ENCODE results near the gene KLHL33.

The KLHL33 gene

DNA sequence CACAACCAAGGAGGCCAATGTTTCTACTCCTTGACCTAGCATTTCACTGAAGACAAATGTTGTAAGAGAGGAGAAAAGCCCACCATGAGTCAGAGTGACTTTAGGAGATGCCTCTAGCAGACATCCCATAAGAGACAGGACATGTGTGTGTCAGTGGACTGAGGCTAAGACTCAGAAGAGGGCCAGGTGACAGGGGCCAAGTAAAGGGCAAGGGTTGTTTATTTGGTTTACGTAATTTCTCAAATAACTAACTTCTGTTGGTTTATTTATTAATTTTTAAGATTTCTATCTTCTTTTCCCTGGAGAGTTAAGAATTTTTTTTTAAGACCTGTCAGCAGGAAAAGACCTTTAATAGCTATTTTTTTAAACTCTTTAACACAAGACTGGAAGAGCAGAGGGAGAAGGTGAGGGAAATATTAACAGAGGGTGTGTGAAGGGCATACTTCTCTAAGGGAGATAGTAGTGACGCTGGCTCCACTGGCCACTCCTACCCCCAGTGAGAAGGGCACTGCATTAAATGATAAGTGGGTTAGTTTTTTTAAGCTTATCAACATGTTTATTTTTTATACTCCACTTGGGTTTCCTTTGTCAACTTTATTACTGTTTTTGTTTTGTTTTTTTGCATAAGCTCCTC, 36.7 kb upstream of the KLHL33 start:
- TF ChIP-seq, protein P1, sequence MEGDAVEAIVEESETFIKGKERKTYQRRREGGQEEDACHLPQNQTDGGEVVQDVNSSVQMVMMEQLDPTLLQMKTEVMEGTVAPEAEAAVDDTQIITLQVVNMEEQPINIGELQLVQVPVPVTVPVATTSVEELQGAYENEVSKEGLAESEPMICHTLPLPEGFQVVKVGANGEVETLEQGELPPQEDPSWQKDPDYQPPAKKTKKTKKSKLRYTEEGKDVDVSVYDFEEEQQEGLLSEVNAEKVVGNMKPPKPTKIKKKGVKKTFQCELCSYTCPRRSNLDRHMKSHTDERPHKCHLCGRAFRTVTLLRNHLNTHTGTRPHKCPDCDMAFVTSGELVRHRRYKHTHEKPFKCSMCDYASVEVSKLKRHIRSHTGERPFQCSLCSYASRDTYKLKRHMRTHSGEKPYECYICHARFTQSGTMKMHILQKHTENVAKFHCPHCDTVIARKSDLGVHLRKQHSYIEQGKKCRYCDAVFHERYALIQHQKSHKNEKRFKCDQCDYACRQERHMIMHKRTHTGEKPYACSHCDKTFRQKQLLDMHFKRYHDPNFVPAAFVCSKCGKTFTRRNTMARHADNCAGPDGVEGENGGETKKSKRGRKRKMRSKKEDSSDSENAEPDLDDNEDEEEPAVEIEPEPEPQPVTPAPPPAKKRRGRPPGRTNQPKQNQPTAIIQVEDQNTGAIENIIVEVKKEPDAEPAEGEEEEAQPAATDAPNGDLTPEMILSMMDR (IDR thresholded peaks at IDR 0.05; ENCODE audit: low read depth, low read length) = no peak
- in situ Hi-C loops (cut with HindIII; ENCODE audit: low sequenced_read_pairs) = no loop called here

DNA sequence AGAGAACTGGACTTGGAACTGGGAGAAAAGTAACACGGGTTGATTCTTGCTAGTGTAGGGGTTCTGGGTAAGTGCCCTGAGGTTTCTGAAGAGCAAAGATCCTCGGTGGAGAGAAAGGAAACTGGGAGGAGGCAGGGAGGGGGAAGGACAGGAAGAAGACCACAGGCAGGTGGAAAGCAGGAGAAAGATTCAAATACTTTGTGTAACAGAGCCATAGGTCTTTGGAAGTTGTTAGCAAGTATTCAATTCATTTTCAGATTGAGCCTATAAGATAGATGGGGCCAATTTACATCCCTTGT, 34.6 kb upstream of the KLHL33 start:
- no peak for DNase-seq (ENCODE audit: low read depth, low spot score)
- H3K4me3 ChIP-seq (ENCODE audit: low read depth, low read length) = peak overlapping the region; percentile 75
- TF ChIP-seq, protein P1 (IDR thresholded peaks at IDR 0.05; ENCODE audit: low read depth, low read length) = no peak
- in situ Hi-C loops (cut with HindIII; ENCODE audit: low sequenced_read_pairs) = no loop called here

More for the DNA sequence above, 36.7 kb upstream of the KLHL33 start:
- no peak for DNase-seq (ENCODE audit: low read depth, low spot score)
- no peak overlapping the region for H3K4me3 ChIP-seq (ENCODE audit: low read depth, low read length)

DNA sequence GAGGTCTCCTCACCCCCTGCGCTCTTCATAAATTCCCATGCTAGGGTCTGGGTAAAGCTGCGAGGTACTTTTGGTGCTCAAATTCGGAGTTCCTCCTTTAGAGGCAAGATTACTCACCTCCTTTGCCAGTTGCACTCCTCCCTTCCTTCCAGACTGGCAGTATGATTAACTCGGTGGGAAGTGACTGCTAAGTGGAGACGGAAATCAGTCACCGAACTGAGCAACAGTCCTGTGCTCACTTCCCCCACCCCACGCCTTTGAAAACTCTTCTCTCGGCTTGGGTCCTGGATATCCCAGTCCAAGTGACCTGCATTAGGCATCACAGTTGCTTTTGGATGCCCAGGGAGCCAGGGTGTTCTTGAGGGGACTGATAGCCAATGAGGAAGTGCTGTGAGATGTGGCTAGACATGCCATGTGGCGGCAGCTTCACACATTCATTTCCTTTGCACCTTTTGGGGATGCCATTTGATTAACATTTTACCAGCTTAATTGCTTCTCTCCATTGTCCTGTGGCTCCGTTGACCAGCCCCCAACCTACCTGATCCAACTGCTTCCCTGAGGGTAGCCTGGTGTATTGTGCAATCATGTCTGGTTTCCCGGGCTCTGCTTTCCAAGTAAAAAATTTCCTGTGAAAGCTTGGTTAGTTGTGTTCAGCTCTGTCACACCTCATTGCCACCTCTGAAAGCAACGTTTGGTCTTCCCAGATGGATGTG, 34.1 kb upstream of the KLHL33 start:
- TF ChIP-seq, protein P1 (IDR thresholded peaks at IDR 0.05; ENCODE audit: low read depth, low read length) = no peak
- H3K4me3 ChIP-seq (ENCODE audit: low read depth, low read length) = peak overlapping the region; percentile 75
- DNase-seq (ENCODE audit: low read depth, low spot score) = peak; percentile 28
- in situ Hi-C loops (cut with HindIII; ENCODE audit: low sequenced_read_pairs) = no loop called here

DNA sequence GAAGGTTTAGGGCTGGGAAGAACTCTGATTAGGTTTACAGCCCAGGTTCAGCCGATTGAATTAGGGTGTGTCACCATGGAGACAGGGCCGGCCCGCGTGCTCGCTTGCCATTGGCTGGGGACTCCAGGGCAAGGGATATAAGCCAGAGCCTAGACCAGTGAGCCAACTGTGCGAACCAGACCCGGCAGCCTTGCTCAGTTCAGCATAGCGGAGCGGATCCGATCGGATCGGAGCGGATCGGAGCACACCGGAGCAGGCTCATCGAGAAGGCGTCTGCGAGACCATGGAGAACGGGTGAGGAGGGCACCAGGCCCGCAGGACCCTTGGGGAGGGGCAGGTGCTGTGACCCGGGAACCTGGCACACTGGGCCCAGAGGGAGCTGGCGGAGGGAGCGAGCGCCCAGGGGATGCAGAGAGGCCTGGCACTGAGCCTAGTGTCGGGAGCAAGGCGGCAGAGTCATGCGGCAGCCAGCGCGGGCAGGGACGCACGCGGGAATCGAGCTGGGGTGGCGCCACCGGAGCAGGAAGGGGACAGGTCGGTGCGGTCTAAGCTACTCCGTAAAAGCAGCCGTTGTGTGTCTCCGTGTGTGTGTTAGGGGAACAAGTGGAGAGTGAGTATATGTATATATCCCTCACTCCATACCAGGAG, 33.4 kb upstream of the KLHL33 start, which contains the start of gene PNP:
TSS of gene PNP (plus strand) at position 165 of the 648 bp plus-strand sequence. CDS start at position 284, 119 bp downstream.
- peak within 1 kb of the TSS; percentile 75 for H3K4me3 ChIP-seq (ENCODE audit: low read depth, low read length)
- DNase-seq (ENCODE audit: low read depth, low spot score) = peak; percentile 82
- in situ Hi-C loops (cut with HindIII; ENCODE audit: low sequenced_read_pairs) = no loop called here
- TF ChIP-seq, protein P1 (IDR thresholded peaks at IDR 0.05; ENCODE audit: low read depth, low read length) = no peak

DNA sequence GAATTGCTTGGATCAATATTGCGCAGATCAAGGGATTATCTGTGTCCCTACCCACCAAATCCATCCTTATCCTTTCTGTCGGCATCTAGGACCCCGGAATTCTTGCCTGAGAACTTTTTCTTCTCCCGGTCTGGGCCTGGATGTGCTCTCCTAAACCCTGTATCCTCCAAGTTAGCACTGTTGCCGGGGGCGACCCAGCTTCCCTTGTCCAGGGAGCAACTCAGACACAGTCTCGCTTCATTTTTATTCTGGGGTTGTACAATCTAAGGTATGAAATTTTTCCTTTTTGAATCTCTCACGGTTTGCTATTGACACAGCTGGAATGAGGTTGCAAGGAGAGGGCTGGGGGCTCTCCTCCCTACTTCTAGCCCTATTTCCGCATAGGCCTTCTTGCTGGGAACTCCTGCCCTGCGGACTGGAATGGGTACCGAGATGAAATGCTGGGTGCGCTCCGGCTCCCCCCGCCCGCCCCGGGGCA, 32.8 kb upstream of the KLHL33 start:
- H3K4me3 ChIP-seq (ENCODE audit: low read depth, low read length) = peak overlapping the region; percentile 75
- in situ Hi-C loops (cut with HindIII; ENCODE audit: low sequenced_read_pairs) = no loop called here
- DNase-seq (ENCODE audit: low read depth, low spot score) = no peak
- TF ChIP-seq, protein P1 (IDR thresholded peaks at IDR 0.05; ENCODE audit: low read depth, low read length) = no peak

DNA sequence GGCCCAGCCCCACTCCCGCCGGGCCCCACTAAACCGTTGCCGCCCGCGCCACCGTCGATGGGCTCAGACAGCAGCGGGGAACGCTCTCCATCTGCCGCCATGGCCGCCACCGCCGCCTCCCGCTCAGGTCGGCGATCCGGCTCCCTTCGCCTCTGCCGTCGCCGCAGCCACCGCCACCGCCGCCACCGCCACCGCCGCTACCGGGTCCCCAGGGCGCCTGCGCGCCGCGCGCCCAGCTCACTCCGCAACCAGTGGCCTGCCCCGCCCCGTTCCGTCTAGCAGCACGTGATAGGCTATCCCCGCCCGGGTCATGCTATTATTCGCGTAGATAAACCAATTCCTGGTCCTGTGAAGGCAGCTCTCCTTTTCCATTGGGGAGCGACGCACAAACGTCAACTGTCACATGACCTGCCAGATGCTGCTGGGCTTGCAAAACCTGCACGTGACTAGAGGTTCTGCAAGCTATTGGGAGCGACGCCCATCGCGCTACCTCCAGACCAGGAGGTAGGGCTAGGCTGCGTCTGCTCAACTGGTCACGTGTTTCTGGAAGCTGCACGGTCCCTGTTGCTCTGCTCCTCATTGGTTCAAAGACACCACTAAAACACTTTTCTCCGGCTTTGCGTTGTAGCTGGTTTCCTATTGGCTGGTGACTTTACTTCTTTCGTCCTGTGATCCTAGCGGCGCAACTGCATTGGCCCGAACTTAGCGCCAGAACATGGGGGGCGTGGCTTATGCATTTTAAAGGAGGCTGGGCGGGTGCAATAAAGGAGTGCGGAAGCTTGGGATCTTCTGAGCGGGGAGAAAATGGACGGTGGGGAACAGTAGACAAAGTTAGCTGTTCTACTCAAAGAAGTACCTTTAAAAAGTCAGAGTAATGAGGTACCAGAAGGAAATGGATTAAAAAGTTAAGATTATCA, 25.5 kb upstream of the KLHL33 start, which contains the start of gene PIP4P1:
TSS of gene PIP4P1 (minus strand) at position 210 of the 917 bp plus-strand sequence. CDS start at position 101, 109 bp downstream.
- TF ChIP-seq, protein P1 (IDR thresholded peaks at IDR 0.05; ENCODE audit: low read depth, low read length) = no peak
- H3K4me3 ChIP-seq (ENCODE audit: low read depth, low read length) = peak within 1 kb of the TSS; percentile 92
- in situ Hi-C loops (cut with HindIII; ENCODE audit: low sequenced_read_pairs) = no loop called here
- DNase-seq (ENCODE audit: low read depth, low spot score) = peak; percentile 100
